ENCODE data around the gene ADGRV1. TPM values are rescaled to one million over a fixed set of nuclear protein-coding genes. Genes with fewer than 3 reads are reported as not detected.
"Not testable (repeated sequence)": the region's sequence is repeated elsewhere in the genome, so short reads cannot be mapped to it uniquely, and the experiment has no call there.

Gene ADGRV1
- polyA plus RNA-seq, 3 donors, result 10.2 to 14.8 (median 10.6) TPM

DNA sequence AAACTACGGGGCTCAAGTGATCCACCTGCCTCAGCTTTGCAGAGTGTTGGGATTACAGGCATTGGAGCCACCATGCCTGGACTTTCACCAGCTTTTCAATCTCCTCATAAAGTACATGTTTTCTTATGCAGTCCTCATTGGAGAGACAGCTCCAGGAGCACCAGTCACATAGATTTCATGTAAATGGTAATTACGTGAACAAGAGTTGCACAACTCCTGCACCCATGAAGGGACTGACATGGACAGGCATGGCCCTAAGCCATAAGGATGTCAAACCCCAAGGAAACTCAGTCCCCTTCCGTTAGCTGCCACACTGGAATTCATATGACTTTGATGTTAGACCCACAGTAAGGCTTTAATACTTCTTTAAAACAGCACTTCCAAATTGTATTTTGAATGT, 7.6 kb upstream of the ADGRV1 start:
- DNase-seq (ENCODE audit: low read depth in 3 of 3, low spot score in 2 of 3), result no peak

DNA sequence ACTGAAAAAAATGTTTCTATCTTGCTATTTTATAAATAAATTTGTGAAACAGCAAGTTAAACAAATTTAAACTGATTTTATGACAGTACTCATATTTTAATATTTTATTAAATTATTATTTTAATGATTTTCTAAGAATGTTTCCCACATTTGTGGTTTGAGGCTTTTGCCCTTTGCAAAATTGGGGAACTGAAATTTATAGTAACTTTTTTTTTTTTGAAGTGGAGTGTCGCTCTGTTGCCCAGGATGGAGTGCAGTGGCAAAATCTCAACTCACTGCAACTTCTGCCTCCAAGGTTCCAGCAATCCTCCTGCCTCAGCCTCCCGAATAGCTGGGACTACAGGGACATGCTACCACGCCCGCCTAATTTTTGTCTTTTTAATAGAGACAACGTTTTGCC, 7.2 kb upstream of the ADGRV1 start:
- DNase-seq (ENCODE audit: low read depth in 3 of 3, low spot score in 2 of 3), result no peak

DNA sequence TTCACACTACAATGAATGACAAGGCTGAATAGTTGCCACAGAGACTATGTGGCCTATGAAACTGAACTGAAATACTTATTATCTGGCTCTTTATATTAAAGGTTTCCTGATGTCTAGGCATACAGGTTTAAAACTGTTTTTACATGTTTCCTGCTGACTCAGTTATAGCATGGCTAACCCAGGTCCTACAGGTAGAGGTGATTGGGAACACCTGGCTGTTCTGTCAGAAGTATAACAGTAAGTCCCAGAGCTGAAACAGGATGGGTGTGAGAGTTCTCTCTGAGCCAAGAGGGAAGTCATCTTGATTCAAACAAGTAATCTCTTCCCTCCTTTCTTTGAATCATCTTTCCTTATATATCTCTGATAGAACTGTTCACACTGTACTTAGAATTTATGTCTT, 4.9 kb upstream of the ADGRV1 start:
- DNase-seq (ENCODE audit: low read depth in 3 of 3, low spot score in 2 of 3), result no peak

DNA sequence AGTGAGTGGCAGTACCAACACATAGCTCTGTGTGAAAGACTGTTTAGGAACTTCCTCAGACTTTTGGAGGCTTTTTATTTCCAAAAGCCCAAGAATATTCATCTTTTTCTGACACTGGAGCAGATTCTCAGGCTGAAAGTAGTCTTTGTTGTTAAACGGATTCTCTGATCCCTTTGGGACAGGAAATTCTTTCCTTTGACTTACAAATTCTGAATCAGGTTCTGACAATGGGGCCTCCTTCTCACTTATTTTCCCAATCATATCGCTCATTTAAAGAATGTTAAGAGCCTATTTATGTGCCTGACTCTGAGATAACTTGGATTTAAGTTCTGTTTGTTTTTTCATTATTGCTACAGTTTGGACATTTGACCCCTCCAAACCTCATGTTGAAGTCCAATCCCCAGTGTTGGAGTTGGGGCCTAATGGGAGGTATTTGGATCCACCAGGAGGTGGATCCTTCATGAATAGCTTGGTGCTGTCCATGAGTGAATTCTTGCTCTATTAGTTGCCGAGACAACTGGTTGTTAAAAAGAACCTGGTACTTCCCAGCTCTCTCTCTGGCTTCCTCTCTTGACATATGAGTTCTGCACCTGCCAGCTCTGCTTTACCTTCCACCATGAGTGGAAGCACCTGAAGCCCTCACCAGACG, 4.1 kb upstream of the ADGRV1 start:
- no peak for DNase-seq (ENCODE audit: low read depth in 3 of 3, low spot score in 2 of 3)

DNA sequence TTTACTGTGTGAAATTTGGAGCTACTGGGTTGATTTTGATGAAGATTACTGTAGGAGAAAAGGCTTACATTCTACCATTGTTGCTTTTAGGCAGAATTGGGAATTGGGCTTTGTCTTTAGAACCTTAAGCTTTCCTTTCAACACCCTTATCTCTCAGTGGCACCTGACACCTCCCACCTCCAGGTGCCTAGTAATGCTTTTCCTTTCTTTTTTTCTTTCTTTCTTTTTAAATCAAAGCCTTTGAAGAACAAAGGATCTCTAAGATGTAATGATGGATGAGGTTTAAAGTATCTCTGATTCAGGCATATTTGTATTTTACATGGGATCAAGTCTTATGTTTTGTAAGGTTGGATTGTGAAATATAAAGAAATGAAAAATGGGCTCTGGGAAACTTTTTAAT, 2.9 kb upstream of the ADGRV1 start:
- DNase-seq (ENCODE audit: low read depth in 3 of 3, low spot score in 2 of 3), result no peak

DNA sequence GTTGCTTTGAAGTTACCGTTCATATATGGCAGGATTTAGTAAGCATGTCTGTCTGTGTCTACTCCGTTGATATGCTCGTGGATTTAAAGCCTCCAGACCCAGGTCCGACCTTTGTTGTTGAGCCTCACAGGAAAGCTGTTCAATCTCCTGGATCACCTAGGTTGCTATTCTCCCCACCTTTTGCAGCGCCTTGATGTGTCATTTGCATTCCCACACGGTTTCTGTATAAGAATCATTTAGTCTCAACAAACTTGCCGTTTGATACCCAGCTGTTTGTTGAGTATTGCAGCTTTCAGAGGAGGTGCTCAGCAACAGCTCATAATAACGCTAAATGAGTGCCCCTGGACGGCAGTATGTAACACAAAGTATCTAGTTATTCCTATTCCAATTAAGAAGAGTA, 1.2 kb upstream of the ADGRV1 start:
- no peak for DNase-seq (ENCODE audit: low read depth in 3 of 3, low spot score in 2 of 3)

DNA sequence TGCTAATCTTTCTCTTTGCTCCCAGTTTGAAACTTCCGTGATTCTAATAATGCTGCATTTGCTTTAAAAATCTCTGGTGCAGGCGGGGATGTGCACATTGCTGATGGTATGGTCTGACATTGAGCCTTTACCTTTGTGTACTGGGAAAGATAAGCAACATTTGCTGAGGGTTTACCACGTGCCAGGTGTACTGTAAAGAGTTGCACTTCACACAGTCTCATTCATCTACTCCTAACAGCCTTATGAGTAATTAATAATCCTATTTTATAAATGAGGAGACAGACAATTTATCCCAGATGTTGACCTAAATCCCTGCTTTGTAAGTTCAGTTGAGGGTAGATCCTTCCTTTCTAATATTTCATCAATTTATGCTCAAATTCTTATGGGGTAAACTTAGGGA, 726 bp upstream of the ADGRV1 start:
- no peak for DNase-seq (ENCODE audit: low read depth in 3 of 3, low spot score in 2 of 3)

DNA sequence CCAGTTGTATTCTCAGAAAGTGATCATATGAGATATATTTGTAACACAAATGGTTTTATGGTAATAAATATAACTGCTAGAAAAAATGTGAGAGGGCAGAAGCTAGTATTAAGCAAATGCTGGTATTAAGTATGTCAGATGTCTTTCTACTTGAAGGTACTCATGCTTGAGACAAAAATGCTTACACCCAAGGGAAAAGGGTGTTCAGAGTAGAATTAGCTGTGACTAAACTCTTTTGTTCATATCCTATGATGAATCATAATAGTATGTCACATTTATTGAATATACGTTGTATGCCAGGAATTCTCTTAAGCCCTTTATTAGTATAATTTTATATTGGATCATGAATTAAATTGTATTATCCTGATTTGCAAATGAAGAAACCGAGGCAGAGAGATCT, 2.2 kb downstream of the ADGRV1 start:
- no peak for DNase-seq (ENCODE audit: low read depth in 3 of 3, low spot score in 2 of 3)

DNA sequence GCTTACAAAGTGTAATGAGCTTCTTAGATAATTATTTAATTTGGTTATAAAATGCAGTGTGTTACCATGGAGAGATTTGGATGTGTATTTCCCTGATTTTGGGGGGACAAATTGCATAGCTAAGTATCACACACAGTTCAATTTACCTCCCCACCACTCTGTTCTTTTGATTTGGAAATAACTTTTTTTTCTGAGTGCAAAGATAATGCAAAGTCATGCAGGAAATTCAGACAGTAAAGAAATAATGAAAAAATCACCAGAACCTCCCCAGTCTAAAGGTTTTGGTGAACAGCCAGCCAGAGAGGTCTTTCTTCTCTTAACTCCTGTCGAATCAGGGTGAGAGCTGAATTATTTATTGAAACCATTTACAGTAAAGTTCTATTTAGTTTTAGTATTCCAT, 3.2 kb downstream of the ADGRV1 start:
- no peak for DNase-seq (ENCODE audit: low read depth in 3 of 3, low spot score in 2 of 3)

DNA sequence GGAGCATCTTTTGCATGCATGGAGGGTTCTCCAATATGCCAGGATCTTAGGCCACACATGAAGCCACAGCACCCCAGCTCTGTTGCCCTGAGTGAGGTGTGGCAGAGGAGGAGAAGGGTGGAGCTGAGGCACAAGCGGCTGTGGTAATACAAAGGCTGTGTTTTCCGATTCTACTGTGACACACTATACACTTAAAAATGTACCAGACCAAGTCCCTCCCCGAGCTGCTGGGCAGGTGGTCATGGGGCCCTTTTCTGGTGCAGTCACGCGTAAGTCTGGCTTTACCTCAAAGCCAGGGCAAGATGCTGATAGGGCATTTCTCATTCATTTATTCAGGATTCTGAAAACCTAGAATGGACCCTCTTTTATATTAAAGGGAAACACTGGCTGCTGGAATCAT, 3.7 kb downstream of the ADGRV1 start:
- DNase-seq (ENCODE audit: low read depth in 3 of 3, low spot score in 2 of 3), result no peak

DNA sequence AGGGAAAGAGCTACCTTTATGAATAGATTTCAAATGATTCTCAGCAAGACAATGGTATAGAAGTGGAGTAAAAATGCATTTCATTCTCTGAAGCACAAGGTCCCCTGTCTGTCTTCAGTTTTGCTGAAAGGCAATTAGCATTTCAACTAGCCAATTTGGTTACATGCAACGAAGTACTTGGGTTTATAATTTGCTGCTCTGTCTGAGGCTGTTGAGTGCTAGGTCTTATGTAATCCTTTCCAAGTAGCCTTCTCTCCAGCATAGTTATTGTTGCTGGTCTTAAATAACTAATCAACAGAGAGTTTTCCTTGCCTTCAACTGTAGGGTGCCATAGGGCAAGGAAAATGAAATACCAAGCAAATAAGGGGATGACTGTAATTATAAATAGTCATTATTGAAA, 4.5 kb downstream of the ADGRV1 start:
- no peak for DNase-seq (ENCODE audit: low read depth in 3 of 3, low spot score in 2 of 3)

DNA sequence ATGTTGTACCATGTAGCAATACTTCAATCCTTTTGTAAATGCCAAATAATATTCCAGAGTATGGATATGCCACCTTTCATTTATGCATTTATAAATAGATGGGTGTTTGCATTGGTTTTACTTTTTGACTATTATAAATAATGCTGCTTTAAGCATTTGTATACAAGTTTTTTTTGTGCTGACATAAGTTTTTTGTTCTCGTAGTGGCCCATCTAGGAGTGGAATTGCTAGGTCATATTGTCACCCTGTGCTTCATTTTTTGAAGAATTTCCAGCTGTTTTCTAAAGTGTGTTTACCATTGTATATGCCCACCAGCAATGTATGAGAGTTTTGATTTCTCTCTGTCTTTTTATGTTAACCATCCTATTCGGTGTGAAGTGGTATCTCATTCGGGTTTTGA, 6.9 kb downstream of the ADGRV1 start:
- no peak for DNase-seq (ENCODE audit: low read depth in 3 of 3, low spot score in 2 of 3)

DNA sequence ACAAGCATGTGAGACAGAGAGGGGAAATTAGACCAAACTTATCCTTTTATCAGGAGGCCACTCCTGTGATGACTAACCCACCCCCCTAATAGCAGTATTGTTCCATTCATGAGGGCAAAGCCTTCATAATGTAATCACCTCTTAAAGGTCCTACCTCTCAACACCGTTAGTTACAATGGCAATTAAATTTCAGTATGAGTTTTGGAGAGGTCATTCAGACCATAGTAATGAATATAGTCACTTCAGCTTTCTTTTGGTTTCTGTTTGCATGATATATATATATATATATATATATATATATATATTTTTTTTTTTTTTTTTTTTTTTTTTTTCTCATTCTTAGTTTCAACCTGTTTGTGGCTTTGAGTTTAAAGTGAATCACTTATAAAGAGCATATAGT, 10.5 kb downstream of the ADGRV1 start:
- no peak for DNase-seq (ENCODE audit: low read depth in 3 of 3, low spot score in 2 of 3)

DNA sequence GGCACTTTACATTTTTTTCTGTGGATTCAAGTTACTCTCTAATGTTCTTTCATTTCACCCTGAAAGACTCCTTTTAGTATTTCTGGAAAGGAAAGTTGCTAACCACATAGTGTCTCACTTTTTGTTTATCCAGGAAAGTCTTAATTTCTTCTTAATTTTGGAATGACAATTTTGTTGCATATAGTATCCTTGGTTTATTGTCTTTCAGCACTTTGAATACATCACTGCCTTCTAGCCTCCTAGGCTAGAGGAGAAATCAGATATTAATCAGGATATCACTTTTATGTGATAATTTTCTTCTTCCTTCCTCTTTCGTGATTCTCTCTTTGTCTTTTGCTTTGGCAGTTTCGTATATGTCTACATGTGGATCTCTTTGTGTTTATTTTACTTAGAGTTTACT, 11.4 kb downstream of the ADGRV1 start:
- no peak for DNase-seq (ENCODE audit: low read depth in 3 of 3, low spot score in 2 of 3)

DNA sequence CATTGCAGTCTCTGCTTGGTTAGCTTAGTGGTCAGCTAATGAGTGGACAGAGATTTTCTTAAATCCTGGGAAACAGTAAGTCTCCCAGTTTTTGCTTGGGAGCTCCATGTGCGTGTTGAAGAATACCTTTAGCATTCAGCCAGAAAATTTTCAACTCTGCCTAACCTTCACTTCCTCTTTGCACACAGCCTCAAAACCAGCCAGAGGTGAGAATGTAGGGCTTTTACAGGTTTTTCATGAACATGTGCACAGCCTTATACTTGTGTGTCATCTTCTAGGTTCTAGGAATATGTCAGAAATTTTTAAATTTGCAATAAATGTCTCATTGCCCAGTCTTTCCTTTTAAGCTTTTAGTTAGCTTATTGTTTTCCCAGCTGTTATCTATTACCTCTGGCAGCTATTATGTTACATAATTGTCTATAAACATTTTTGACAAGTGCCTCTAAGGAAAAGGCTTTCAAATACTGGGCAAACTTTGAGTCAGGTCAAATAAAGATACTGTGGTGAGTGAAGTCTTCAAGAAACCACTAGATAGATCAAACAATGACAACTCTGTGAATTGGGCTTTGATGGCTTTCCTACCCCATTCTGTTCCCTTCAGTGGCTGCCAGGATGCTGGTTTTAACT, 12.7 kb downstream of the ADGRV1 start:
- no peak for DNase-seq (ENCODE audit: low read depth in 3 of 3, low spot score in 2 of 3)

DNA sequence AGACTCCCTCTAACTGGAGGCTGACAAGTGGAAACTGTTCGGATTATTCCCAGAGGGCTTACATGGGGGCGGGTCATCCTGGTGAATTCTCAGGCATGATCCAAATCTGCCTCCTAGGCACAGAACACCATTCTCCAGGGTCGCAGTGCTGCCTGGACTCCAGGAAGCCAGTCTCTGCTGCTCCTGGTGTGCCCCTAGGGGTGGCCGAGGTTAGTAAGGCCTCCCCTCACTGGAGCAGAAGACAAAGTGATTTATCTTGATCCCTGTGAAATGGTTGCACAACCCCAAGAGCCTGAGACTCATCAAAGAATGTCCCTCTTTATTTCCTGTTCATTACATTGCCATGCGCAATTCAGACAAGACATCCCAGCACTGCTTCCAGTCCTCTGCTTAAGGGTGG, 17.1 kb downstream of the ADGRV1 start:
- DNase-seq (ENCODE audit: low read depth in 3 of 3, low spot score in 2 of 3), result no peak

DNA sequence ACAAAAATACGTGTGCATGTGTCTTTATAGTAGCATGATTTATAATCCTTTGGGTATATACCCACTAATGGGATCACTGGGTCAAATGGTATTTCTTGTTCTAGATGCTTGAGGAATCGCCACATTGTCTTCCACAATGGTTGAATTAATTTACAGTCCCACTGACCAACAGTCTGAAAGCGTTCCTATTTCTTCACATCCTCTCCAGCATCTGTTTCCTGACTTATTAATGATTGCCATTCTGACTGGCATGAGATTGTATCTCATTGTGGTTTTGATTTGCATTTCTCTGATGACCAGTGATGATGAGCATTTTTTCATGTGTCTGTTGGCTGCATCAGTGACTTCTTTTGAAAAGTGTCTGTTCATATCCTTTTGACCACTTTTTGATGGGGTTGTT, 18.0 kb downstream of the ADGRV1 start:
- DNase-seq (ENCODE audit: low read depth in 3 of 3, low spot score in 2 of 3), result not testable (repeated sequence)

DNA sequence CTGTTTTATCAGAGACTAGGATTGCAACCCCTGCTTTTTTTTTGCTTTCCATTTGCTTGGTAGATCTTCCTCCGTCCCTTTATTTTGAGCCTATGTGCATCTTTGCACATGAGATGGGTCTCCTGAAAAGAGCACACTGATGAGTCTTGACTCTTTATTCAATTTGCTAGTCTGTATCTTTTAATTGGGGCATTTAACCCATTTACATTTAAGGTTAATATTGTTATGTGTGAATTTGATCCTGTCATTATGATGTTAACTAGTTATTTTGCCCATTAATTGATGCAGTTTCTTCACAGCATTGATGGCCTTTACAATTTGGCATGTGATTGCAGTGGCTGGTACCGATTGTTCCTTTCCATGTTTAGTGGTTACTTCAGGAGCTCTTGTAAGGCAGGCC, 21.3 kb downstream of the ADGRV1 start:
- DNase-seq (ENCODE audit: low read depth in 3 of 3, low spot score in 2 of 3), result not testable (repeated sequence)

DNA sequence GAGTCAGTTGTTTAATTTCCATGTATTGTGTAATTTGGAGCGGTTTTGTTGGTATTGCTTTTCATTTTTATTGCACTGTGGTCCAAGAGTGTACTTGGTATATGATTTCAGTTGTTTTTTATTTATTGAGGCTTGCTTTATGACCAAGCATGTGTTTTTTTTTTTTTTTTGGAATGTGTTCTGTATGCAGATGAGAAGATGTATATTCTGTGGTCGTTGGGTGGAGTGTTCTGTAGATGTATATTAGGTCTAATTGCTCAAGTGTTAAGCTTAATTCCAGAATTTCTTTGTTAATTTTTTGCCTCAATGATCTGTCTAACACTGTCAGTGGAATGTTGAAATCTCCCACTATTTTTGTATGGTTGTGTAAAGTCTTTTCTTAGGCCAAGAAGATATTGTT, 23.4 kb downstream of the ADGRV1 start:
- no peak for DNase-seq (ENCODE audit: low read depth in 3 of 3, low spot score in 2 of 3)

DNA sequence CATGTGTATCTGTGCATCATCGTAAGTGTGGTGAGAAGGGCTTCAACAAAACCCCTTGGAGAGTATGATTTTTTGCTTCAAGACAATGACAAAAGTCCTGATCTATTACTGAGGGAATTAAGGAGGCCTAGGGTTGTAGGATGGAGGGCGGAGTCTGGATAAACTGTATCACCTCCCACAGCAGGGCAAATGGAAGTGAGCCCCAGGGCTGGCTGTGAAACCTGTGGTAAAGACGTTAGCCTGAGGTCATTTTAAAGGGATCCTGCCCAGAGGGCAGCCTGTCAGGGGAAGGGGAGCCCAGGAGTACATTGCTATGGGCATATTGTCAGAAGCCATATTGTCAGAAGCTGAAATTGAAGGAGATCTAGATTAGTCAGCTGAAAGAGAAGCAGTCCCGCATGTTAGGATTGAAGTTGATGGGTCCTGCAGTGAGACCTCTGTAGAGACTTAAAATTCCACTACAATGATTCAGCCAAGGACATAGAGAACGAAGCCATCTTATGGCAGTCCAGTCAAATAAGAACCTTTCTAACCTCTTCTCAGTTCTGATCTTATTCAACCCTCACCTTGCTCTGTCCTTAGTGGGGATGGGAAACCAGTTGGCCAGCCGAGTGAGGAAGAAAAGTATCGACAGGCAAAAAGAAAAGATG, 26.9 kb downstream of the ADGRV1 start:
- DNase-seq (ENCODE audit: low read depth in 3 of 3, low spot score in 2 of 3), result no peak

DNA sequence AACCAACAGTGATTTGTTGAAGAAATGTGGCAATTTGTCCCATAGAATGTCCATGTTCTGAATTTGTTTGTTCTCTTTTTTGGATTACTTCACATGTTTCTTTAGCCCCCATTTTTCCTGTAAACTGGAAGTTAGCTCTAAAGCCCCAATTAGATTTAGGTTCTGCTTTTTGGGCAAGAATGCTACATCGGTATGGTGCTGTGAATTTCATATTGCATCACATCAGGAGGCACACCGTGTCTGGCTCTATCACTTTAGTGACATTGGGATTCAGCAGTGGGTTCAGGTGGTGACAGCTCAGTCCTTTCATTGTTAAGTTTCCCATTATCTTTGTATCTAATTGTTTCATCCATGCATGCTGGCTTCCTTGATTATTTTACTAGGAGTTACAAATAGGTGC, 27.9 kb downstream of the ADGRV1 start:
- no peak for DNase-seq (ENCODE audit: low read depth in 3 of 3, low spot score in 2 of 3)

DNA sequence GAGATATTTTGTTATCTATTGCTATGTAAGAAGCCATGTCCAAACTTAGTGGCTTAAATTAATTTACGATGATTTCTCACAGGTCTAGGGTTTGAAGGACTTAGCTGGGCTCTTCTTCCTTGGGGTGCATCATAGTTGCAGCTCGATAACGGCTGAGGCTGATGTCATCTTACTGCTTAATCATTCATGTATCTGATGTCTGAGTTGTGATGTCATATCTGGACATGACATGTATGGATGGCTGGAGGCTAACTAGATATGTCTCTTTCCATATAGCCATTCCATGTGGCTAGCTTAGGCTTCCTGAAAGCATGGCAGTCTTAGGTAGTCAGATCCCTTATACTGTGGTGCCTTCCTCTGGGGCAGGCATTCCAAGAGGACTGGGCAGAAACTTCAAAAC, 31.6 kb downstream of the ADGRV1 start:
- DNase-seq (ENCODE audit: low read depth in 3 of 3, low spot score in 2 of 3), result no peak
